ENCODE data around the gene JPH2.
A peak's percentile ranks its signal among the peaks of the same experiment; 100 is the strongest.

GRCh38 chr20:44211177-44212039, 24.4 kb upstream of the JPH2 start:
- peak in 1 of 3 donors; percentile 35 for TF ChIP-seq CTCF (IDR thresholded peaks at IDR 0.05)
- TF ChIP-seq POLR2A (IDR thresholded peaks at IDR 0.05) = no peak
- TF ChIP-seq EP300 (IDR thresholded peaks at IDR 0.05) = no peak
